HCT116 (cell line): ENCODE data around the gene TBXAS1. TPM values are rescaled to one million over a fixed set of nuclear protein-coding genes. Genes with fewer than 3 reads are reported as not detected.

Source experiments
- ATAC-seq: fragments of 200-7000 bp; cut with Tn5 transposase; 2 replicates; pipeline ENCODE4 v1.9.1; 2020; ENCODE audit warnings: mild to moderate bottlenecking, moderate library complexity
- BruUV-seq: library from RNA; stranded (reverse); fragments of 400-500 nt; replicated peaks from 2 replicates; lab custom pipeline; 2021; lab: Mats Ljungman, UMichigan
- CTCF ChIA-PET: fragments of 300-600 bp; sonication (Branson Sonifier 250); formaldehyde crosslinking; loops from one replicate; lab custom pipeline; 2021; ENCODE audit warnings: antibody characterized with exemption; lab: Charles Lee
- POLR2A ChIA-PET: fragments of 300-600, 350-600 bp; sonication (Branson Sonifier 250); formaldehyde crosslinking; loops from one replicate; lab custom pipeline; 2021; ENCODE audit warnings: antibody characterized with exemption; lab: Charles Lee
- RAD21 ChIA-PET, 2 experiments: fragments of 300-600 bp; sonication (Branson Sonifier 250); formaldehyde crosslinking; loops; one replicate each; lab custom pipeline; 2023; ENCODE audit warnings: low total read pairs in 2 of 2; ENCODE audit not compliant: uncharacterized antibody in 2 of 2, unreplicated experiment in 2 of 2, low non-redundant PET in 1 of 2; lab: Charles Lee
- DNase-seq: peaks from one replicate; pipeline ENCODE4 v3.0.0-alpha.2; 2010; ENCODE audit warnings: low read depth, low spot score
- H2AFZ ChIP-seq: fragments of 200-600 bp; shearing (Covaris generic), sonication (generic); 2 replicates; pipeline ENCODE4 v1.6.1; 2017; ENCODE audit warnings: low read depth, mixed run types, mixed read lengths, antibody characterized with exemption, low read length; ENCODE audit not compliant: poor library complexity, severe bottlenecking
- H3K27ac ChIP-seq: 2 replicates; pipeline ENCODE4 v1.5.1; 2012; ENCODE audit warnings: low read depth, low read length
- H3K27me3 ChIP-seq: fragments of 200-600 bp; sonication (generic); 2 replicates; pipeline ENCODE4 v1.6.1; 2016; ENCODE audit warnings: mixed run types, low read length, mixed read lengths; ENCODE audit not compliant: insufficient read depth
- H3K36me3 ChIP-seq, 2 experiments: fragments of 200-500 bp in 1 of 2; fragments of 200-600 bp in 1 of 2; sonication (Bioruptor generic) in 1 of 2; sonication (generic) in 1 of 2; 2 replicates each; pipeline versions ENCODE4 v1.5.1 to v1.6.1; 2014 to 2016; ENCODE audit warnings: low read length in 2 of 2, inconsistent platforms in 1 of 2, mixed read lengths in 1 of 2, mixed run types in 1 of 2; ENCODE audit not compliant: insufficient read depth in 2 of 2, control insufficient read depth in 1 of 2
- H3K4me1 ChIP-seq, 2 experiments: fragments of 200-600 bp in 1 of 2; sonication (generic) in 1 of 2; 2 replicates each; pipeline versions ENCODE4 v1.5.1 to v1.6.1; 2012 to 2017; ENCODE audit warnings: low read length in 2 of 2, inconsistent platforms in 1 of 2, mild to moderate bottlenecking in 1 of 2, mixed read lengths in 1 of 2, mixed run types in 1 of 2, moderate library complexity in 1 of 2; ENCODE audit not compliant: insufficient read depth in 2 of 2, control insufficient read depth in 1 of 2
- H3K4me2 ChIP-seq: fragments of 200-600 bp; sonication (generic); 2 replicates; pipeline ENCODE4 v1.6.1; 2017; ENCODE audit warnings: mixed run types, low read length, mixed read lengths
- H3K4me3 ChIP-seq, 2 experiments: fragments of 200-600 bp in 1 of 2; sonication (generic) in 1 of 2; replicated peaks in 1 of 2; 2 replicates each; pipeline ENCODE4 v1.5.1; 2011 to 2016; ENCODE audit warnings: low read length in 2 of 2, control low read depth in 1 of 2, low read depth in 1 of 2, mild to moderate bottlenecking in 1 of 2, mixed read lengths in 1 of 2, mixed run types in 1 of 2
- H3K79me2 ChIP-seq: fragments of 200-600 bp; sonication (generic); 2 replicates; pipeline ENCODE4 v1.6.1; 2017; ENCODE audit warnings: mild to moderate bottlenecking, mixed run types, low read length, moderate library complexity, mixed read lengths; ENCODE audit not compliant: insufficient read depth
- H3K9ac ChIP-seq: fragments of 200-600 bp; sonication (generic); 2 replicates; pipeline ENCODE4 v1.6.1; 2016; ENCODE audit warnings: low read length, mixed read lengths
- H3K9me2 ChIP-seq: fragments of 200-600 bp; sonication (generic), shearing (Covaris generic); 2 replicates; pipeline ENCODE4 v1.6.1; 2017; ENCODE audit warnings: mixed run types, mild to moderate bottlenecking, moderate library complexity; ENCODE audit not compliant: insufficient read depth
- H3K9me3 ChIP-seq, 2 experiments: fragments of 200-500 bp in 1 of 2; fragments of 200-600 bp in 1 of 2; sonication (Bioruptor generic) in 1 of 2; sonication (generic) in 1 of 2; 2 replicates each; pipeline ENCODE4 v1.6.1; 2014 to 2017; ENCODE audit warnings: low read length in 2 of 2, mixed read lengths in 2 of 2, inconsistent platforms in 1 of 2, low read depth in 1 of 2, mild to moderate bottlenecking in 1 of 2, mixed run types in 1 of 2, moderate library complexity in 1 of 2; ENCODE audit not compliant: control insufficient read depth in 1 of 2, insufficient read depth in 1 of 2
- H4K20me1 ChIP-seq: fragments of 200-600 bp; sonication (generic), shearing (Covaris generic); 2 replicates; pipeline ENCODE4 v1.6.1; 2017; ENCODE audit warnings: mixed run types, mild to moderate bottlenecking, moderate library complexity; ENCODE audit not compliant: insufficient read depth
- CBX3 ChIP-seq: IDR thresholded peaks from 2 replicates; pipeline ENCODE4 v1.6.1; 2012; ENCODE audit warnings: low read depth
- ELF1 ChIP-seq: IDR thresholded peaks from 2 replicates; pipeline ENCODE4 v1.6.1; 2012; ENCODE audit warnings: low read depth, borderline replicate concordance
- EZH2 ChIP-seq: fragments of 200-600 bp; sonication (generic); IDR thresholded peaks from 2 replicates; pipeline ENCODE4 v1.6.1; 2017; ENCODE audit warnings: antibody characterized with exemption, mixed run types
- EZH2phosphoT487 ChIP-seq: fragments of 200-600 bp; IDR thresholded peaks from 2 replicates; pipeline ENCODE4 v1.6.1; 2018; ENCODE audit warnings: antibody characterized with exemption, borderline replicate concordance
- FOSL1 ChIP-seq: IDR thresholded peaks from 2 replicates; pipeline ENCODE4 v1.6.1; 2012; ENCODE audit warnings: low read depth
- POLR2AphosphoS5 ChIP-seq: IDR thresholded peaks from 2 replicates; pipeline ENCODE4 v1.6.1; 2011; ENCODE audit warnings: mild to moderate bottlenecking, low read depth, low read length, moderate library complexity
- RAD21 ChIP-seq: IDR thresholded peaks from 2 replicates; pipeline ENCODE4 v1.6.1; 2012; ENCODE audit warnings: low read depth, mild to moderate bottlenecking
- SIN3A ChIP-seq: IDR thresholded peaks from 2 replicates; pipeline ENCODE4 v1.6.1; 2012; ENCODE audit warnings: low read depth
- SP1 ChIP-seq: IDR thresholded peaks from 2 replicates; pipeline ENCODE4 v1.6.1; 2012; ENCODE audit warnings: low read depth
- SRF ChIP-seq: IDR thresholded peaks from 2 replicates; pipeline ENCODE4 v1.6.1; 2012; ENCODE audit warnings: low read depth
- ZFX ChIP-seq: fragments of 450-650 bp; IDR thresholded peaks from 2 replicates; pipeline ENCODE4 v1.6.1; 2017
- ZNF274 ChIP-seq: fragments of 200-500 bp; sonication (Bioruptor generic); IDR thresholded peaks from 2 replicates; pipeline ENCODE4 v1.6.1; 2014; ENCODE audit warnings: mild to moderate bottlenecking, low read depth, low read length, inconsistent platforms
- intact Hi-C: fragments of 100-400 bp; cut with micrococcal nuclease; formaldehyde crosslinking; loops from 2 replicates; pipeline ENCODE4 v1.10.0; 2022
- total RNA-seq: library from RNA; stranded (reverse); gene quantifications from one replicate; pipeline ENCODE4 v1.2.1, GENCODE V29; 2021; ENCODE audit not compliant: unreplicated experiment
- TF ChIP-seq, protein P1 (sequence below), 3 experiments: fragments of 200-600 bp in 1 of 3; sonication (generic) in 1 of 3; IDR thresholded peaks in 2 of 3; conservative IDR thresholded peaks in 1 of 3; 2 replicates each; pipeline ENCODE4 v1.5.1; 2012 to 2017; ENCODE audit warnings: low read depth in 2 of 3, low read length in 2 of 3, antibody characterized with exemption in 1 of 3, borderline replicate concordance in 1 of 3, control low read depth in 1 of 3, mild to moderate bottlenecking in 1 of 3, mixed read lengths in 1 of 3, mixed run types in 1 of 3, moderate library complexity in 1 of 3; ENCODE audit not compliant: insufficient read depth in 1 of 3

The TBXAS1 gene
- total RNA-seq, 1 experiment from 2014 or later = 1.4 TPM

DNA sequence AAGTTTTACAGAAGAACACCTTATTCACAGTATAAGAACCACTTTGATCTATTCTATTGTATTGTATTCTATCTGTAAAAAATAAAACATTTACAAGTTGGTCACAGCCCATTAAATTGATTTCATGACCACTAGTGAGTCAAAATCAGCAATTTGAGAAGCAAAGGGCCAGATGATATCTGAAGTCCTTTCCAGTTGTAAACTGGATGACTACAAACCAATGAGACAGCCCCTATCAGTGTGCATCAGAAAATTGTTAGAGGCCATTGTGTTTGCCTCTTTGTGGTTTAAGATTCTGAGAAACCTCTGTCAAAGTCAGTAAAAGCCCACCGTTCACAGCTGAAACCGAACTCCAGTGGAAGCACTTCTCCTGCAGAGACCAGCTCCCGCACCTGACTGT is 54.8 kb downstream of the TBXAS1 start:
- ChIA-PET CTCF (no interaction called here), RAD21 (no interaction called here), POLR2A (no interaction called here)
- ATAC-seq (no peak), DNase-seq (no peak)
- no peaks in the 10 kb centered on the region for H4K20me1 ChIP-seq
- intact Hi-C loops = no loop called here
- no peaks in the 10 kb centered on the region for H3K9me3 ChIP-seq
- no peak overlapping the region for H3K9ac ChIP-seq
- H3K27ac ChIP-seq = no peak overlapping the region
- H3K27me3 ChIP-seq = no peaks in the 10 kb centered on the region
- peaks cover 0 to under 1% of the 10 kb centered on the region in 2 experiments; a peak in 1 of 4 replicates for H3K4me1 ChIP-seq
- H2AFZ ChIP-seq = no peak overlapping the region
- no TSS peak for BruUV-seq
- H3K36me3 ChIP-seq = no peaks in the 10 kb centered on the region
- no peaks in the 10 kb centered on the region for H3K79me2 ChIP-seq
- TF ChIP-seq FOSL1 (no peak), SRF (no peak), SP1 (no peak), ZFX (no peak), SIN3A (no peak), EZH2 (no peak), POLR2AphosphoS5 (no peak), ELF1 (no peak), CBX3 (no peak), EZH2phosphoT487 (no peak), RAD21 (no peak), ZNF274 (no peak)
- TF ChIP-seq, protein P1, sequence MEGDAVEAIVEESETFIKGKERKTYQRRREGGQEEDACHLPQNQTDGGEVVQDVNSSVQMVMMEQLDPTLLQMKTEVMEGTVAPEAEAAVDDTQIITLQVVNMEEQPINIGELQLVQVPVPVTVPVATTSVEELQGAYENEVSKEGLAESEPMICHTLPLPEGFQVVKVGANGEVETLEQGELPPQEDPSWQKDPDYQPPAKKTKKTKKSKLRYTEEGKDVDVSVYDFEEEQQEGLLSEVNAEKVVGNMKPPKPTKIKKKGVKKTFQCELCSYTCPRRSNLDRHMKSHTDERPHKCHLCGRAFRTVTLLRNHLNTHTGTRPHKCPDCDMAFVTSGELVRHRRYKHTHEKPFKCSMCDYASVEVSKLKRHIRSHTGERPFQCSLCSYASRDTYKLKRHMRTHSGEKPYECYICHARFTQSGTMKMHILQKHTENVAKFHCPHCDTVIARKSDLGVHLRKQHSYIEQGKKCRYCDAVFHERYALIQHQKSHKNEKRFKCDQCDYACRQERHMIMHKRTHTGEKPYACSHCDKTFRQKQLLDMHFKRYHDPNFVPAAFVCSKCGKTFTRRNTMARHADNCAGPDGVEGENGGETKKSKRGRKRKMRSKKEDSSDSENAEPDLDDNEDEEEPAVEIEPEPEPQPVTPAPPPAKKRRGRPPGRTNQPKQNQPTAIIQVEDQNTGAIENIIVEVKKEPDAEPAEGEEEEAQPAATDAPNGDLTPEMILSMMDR (IDR thresholded peaks at IDR 0.05 in 2 of 3, conservative IDR thresholded peaks at IDR 0.05 in 1 of 3; ENCODE audit: borderline replicate concordance in 1 of 3, insufficient read depth in 1 of 3, low read depth in 2 of 3, low read length in 2 of 3) = no peak
- H3K4me2 ChIP-seq = no peak overlapping the region
- no peak overlapping the region for H3K4me3 ChIP-seq
- H3K9me2 ChIP-seq = no peaks in the 10 kb centered on the region
